Osteoblast (primary cell): Measurements from ENCODE around the gene NINL. TPM values are rescaled to one million over a fixed set of nuclear protein-coding genes. Genes with fewer than 3 reads are reported as not detected.

ENCODE experiments used
- DNase-seq: peaks from one replicate; pipeline ENCODE4 v3.0.0; 2011; ENCODE audit warnings: low spot score, mixed read lengths; ENCODE audit not compliant: insufficient read length; ENCODE audit errors: missing footprints
- H2AFZ ChIP-seq: 2 replicates; pipeline ENCODE4 v1.6.0; 2011; ENCODE audit warnings: mild to moderate bottlenecking, low read length
- H3K27ac ChIP-seq: 2 replicates; pipeline ENCODE4 v1.5.1; 2011; ENCODE audit warnings: mild to moderate bottlenecking, low read depth, low read length, moderate library complexity
- H3K27me3 ChIP-seq: 2 replicates; pipeline ENCODE4 v1.6.0; 2012; ENCODE audit warnings: mild to moderate bottlenecking, control low read depth, inconsistent platforms, low read length, moderate library complexity; ENCODE audit not compliant: insufficient read depth
- H3K36me3 ChIP-seq: 2 replicates; pipeline ENCODE4 v1.5.1; 2011; ENCODE audit warnings: mild to moderate bottlenecking, low read length, control low read depth, moderate library complexity; ENCODE audit not compliant: insufficient read depth
- H3K4me1 ChIP-seq: 2 replicates; pipeline ENCODE4 v1.5.1; 2011; ENCODE audit warnings: mild to moderate bottlenecking, low read length, control low read depth, moderate library complexity; ENCODE audit not compliant: insufficient read depth
- H3K4me2 ChIP-seq: 2 replicates; pipeline ENCODE4 v1.6.0; 2011; ENCODE audit warnings: mild to moderate bottlenecking, low read length; ENCODE audit not compliant: insufficient read depth
- H3K4me3 ChIP-seq: fragments of 200-600 bp; sonication (generic); 3 replicates; pipeline ENCODE4 v1.5.1; 2012; ENCODE audit warnings: mild to moderate bottlenecking, low read length, inconsistent platforms; ENCODE audit not compliant: insufficient read depth
- H3K79me2 ChIP-seq: 2 replicates; pipeline ENCODE4 v1.6.0; 2012; ENCODE audit warnings: mild to moderate bottlenecking, low read length, control low read depth, inconsistent platforms; ENCODE audit not compliant: insufficient read depth
- H3K9me3 ChIP-seq: 2 replicates; pipeline ENCODE4 v1.5.1; 2011; ENCODE audit warnings: low read depth, low read length, control low read depth
- H4K20me1 ChIP-seq: 2 replicates; pipeline ENCODE4 v1.6.0; 2012; ENCODE audit warnings: mild to moderate bottlenecking, low read length, control low read depth; ENCODE audit not compliant: insufficient read depth
- total RNA-seq: library from RNA; depleted of rRNA; stranded (reverse); fragments of >200 nt; gene quantifications from 2 replicates; pipeline ENCODE4 v1.2.3, GENCODE V29; 2012
- TF ChIP-seq, protein P1 (sequence below): IDR thresholded peaks from 2 replicates; pipeline ENCODE4 v1.5.1; 2011; ENCODE audit warnings: mild to moderate bottlenecking, low read depth, low read length, moderate library complexity; ENCODE audit errors: extremely low read depth

NINL gene
- total RNA-seq, 1 donor, result 14.8 TPM

DNA sequence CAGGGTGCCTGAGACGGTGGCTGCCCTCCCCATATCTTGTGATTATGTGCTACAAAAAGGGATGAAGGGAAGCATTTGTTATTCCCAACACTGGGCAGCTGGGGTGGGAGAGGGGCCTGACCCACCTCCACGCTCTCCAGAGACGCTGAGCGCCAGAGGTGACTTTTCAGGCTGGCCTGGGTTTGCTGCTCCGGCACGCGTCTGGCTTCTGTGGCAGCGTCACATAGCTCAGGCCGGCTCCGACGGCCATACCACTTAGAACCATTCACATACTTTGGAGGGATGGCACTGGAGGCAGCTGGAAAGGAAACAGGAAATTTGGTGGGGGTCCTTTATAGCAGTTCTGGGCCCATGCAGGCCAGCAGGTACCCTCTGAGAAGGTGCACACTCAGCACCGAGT lies 72.6 kb downstream of the NINL start:
- TF ChIP-seq, protein P1, sequence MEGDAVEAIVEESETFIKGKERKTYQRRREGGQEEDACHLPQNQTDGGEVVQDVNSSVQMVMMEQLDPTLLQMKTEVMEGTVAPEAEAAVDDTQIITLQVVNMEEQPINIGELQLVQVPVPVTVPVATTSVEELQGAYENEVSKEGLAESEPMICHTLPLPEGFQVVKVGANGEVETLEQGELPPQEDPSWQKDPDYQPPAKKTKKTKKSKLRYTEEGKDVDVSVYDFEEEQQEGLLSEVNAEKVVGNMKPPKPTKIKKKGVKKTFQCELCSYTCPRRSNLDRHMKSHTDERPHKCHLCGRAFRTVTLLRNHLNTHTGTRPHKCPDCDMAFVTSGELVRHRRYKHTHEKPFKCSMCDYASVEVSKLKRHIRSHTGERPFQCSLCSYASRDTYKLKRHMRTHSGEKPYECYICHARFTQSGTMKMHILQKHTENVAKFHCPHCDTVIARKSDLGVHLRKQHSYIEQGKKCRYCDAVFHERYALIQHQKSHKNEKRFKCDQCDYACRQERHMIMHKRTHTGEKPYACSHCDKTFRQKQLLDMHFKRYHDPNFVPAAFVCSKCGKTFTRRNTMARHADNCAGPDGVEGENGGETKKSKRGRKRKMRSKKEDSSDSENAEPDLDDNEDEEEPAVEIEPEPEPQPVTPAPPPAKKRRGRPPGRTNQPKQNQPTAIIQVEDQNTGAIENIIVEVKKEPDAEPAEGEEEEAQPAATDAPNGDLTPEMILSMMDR, result no peak
- H3K27me3 ChIP-seq, result no peaks in the 10 kb centered on the region
- peaks cover 9% of the 10 kb centered on the region for H3K9me3 ChIP-seq
- no peak overlapping the region for H2AFZ ChIP-seq
- H3K79me2 ChIP-seq, result no peaks in the 10 kb centered on the region
- H3K27ac ChIP-seq, result no peak overlapping the region
- no peak for DNase-seq
- peaks cover 29% of the 10 kb centered on the region for H3K36me3 ChIP-seq
- no peak overlapping the region for H3K4me3 ChIP-seq
- no peak overlapping the region for H3K4me2 ChIP-seq
- H4K20me1 ChIP-seq, result no peaks in the 10 kb centered on the region
- peaks cover 12% of the 10 kb centered on the region for H3K4me1 ChIP-seq

DNA sequence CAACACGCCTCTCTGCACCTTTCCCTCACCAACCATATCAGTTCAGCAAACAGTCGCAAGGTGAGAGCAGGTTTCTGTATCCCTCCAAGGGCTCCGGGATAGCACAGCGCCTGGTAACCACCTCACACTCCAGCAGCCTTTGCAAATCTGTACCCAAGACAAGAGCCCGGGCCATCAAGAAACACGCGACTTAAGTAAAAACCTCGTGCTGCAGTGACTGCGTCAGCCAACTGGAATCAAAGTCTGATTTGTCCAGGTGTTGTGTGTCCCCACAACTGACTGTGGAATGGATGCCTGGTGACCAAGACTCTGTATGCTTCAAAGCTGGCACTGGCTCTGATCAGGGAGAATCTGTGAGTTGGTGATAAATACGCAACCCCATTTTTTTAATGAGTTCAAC lies 74.1 kb downstream of the NINL start:
- no peak overlapping the region for H2AFZ ChIP-seq
- H3K36me3 ChIP-seq, result peaks cover 25% of the 10 kb centered on the region
- H3K79me2 ChIP-seq, result no peaks in the 10 kb centered on the region
- no peak for DNase-seq
- H3K4me3 ChIP-seq, result no peak overlapping the region
- no peaks in the 10 kb centered on the region for H3K27me3 ChIP-seq
- peaks cover 18% of the 10 kb centered on the region for H3K4me1 ChIP-seq
- no peaks in the 10 kb centered on the region for H4K20me1 ChIP-seq
- no peak overlapping the region for H3K27ac ChIP-seq
- H3K4me2 ChIP-seq, result no peak overlapping the region
- peaks cover 9% of the 10 kb centered on the region for H3K9me3 ChIP-seq
- TF ChIP-seq, protein P1, result no peak

DNA sequence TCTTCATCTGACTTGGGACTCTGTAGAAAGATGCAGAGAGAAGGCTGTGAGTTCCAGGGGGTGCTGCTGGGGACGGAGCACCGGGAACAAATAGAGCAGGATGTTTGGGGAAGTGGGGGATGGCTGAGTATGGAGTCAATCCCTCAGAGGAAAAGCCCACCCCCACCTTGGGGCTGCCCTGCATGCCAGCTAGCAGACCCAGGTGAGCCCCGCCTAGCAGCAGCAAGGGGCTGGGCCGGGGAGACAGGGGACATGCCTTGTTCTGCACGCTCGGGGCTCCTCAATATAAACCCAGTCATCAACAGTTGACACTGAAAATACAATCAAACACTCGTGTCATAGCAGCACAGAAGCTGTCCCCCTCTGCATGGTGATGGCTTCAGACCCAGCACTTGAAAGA lies 74.6 kb downstream of the NINL start:
- Histone ChIP-seq H4K20me1 (no peaks in the 10 kb centered on the region), H3K79me2 (no peaks in the 10 kb centered on the region), H3K4me1 (peaks cover 18% of the 10 kb centered on the region), H2AFZ (no peak overlapping the region), H3K27ac (no peak overlapping the region), H3K9me3 (peaks cover 9% of the 10 kb centered on the region), H3K4me2 (no peak overlapping the region), H3K27me3 (no peaks in the 10 kb centered on the region), H3K4me3 (no peak overlapping the region), H3K36me3 (peaks cover 25% of the 10 kb centered on the region)
- no peak for DNase-seq
- TF ChIP-seq, protein P1, result no peak

DNA sequence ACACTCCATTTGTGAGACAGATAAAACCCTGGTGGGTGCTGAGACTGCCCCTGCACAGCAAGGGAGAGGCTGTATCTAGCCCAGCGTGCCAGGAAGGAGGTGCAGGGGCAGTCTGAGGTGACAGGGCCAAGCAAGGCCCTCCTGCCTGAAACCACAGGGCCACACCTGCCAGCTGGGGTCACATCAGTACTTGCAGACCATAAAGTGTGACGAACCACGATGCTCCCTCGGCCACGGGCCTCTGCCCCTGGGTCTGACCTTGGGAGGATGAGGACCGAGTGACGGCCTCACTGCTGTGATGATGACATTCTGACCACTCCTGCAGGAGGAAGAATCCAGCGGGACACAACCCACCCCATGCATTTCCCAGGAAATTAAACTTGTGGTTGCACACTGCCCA lies 75.1 kb downstream of the NINL start:
- Histone ChIP-seq H3K36me3 (peaks cover 25% of the 10 kb centered on the region), H3K79me2 (no peaks in the 10 kb centered on the region)

More for the DNA sequence above, 75.1 kb downstream of the NINL start:
- peaks cover 18% of the 10 kb centered on the region for H3K4me1 ChIP-seq
- no peak for DNase-seq
- H3K9me3 ChIP-seq, result peaks cover 9% of the 10 kb centered on the region
- H2AFZ ChIP-seq, result no peak overlapping the region
- no peaks in the 10 kb centered on the region for H3K27me3 ChIP-seq
- H3K27ac ChIP-seq, result no peak overlapping the region
- no peaks in the 10 kb centered on the region for H4K20me1 ChIP-seq
- TF ChIP-seq, protein P1, result no peak
- no peak overlapping the region for H3K4me3 ChIP-seq
- no peak overlapping the region for H3K4me2 ChIP-seq
